HPDE6-E6E7 (cell line): ENCODE results near the gene SPSB1.

Experiments used
- DNase-seq: peaks from one replicate; pipeline ENCODE4 v3.0.0; 2011; ENCODE audit warnings: missing footprints; ENCODE audit errors: extremely low spot score

Gene SPSB1

DNA sequence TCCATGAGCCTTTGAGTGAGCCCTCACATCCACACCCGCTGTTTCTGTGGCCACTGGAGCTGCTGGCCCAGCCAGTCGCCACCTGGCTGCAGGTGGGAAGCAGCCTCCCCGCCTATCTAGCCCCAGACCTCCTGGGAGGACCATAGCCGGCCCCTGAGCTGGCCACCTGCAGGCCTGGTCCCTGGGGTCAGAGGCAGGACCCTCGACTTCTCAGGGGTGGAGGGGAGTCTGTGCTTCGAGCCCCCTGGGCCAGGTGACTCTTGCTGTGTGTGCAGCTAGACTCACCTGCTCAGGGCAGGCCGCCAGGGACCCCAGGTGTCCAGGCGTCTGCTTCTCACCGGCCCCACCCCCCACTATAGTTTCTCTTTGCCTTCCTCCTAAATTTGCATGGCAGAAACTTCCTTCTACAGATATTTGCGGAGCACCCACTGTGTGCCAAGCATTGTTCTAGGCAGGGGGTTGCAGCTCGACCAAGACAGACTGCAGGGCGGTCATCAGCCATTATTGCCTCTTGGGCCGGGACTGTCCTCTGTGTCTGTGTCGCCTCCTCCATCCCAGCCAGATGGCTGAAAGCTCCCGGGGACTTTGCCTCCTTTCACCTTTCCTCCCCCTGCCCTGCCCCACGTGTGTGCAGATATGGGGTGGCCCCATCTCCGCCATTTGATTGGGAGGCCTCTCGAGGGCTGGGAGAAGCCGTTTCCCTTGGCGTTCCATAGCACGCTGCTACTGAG lies 27.3 kb downstream of the SPSB1 start:
- DNase-seq, result no peak

- peak; percentile 16 for DNase-seq
Measured at GRCh38 chr1:9320520-9321479, 28.1 kb downstream of the SPSB1 start.

DNA sequence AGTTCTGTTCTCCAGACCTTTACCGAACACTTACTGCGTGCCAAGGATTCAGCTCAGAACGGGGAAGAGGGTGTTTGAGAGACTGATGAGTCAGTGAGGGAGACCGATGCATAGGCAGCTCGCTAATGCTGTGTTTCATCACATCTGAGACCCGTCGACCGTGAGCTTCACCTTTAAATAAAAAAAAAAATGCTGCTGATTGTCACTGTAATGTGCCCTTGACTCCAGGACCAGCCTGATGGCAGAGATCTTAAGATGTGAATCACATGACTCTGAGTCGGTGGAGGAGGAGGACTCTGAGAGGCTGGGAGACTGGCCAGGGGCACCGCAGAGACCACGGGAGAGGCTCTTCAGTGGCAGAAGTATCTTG lies 28.8 kb downstream of the SPSB1 start:
- peak; percentile 80 for DNase-seq

DNA sequence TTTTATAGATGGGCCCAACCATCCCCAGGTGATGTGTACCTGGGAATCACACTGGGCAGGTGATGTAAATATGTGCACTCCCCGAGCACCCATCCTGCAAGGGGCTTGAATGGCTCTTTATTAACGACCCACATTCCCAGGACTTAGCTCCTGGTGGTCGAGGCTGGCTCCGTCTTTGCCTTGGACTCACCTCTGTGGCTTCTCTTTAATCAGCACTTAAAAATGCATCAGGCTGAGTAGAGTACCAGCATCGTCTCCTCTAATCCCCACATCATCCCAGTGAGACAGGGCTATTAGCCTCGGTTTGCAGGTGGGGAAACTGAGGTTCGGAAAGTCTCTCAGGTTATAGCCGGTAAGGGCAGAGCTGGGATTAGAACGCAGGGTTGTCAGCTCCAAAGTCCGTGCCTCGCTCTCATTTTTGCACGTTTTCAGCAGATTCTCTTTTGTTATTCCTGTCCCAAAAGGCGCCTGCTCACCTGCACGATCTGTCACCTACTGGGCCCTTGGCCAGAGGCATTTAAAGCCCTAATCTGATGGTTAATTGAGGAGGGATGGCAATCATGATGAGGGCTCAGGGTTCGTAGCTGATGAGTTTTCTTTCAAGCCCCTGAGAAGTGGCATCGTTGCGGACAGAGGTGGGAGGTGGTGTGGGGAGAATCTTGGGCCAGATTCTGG lies 29.4 kb downstream of the SPSB1 start:
- DNase-seq, result no peak

DNA sequence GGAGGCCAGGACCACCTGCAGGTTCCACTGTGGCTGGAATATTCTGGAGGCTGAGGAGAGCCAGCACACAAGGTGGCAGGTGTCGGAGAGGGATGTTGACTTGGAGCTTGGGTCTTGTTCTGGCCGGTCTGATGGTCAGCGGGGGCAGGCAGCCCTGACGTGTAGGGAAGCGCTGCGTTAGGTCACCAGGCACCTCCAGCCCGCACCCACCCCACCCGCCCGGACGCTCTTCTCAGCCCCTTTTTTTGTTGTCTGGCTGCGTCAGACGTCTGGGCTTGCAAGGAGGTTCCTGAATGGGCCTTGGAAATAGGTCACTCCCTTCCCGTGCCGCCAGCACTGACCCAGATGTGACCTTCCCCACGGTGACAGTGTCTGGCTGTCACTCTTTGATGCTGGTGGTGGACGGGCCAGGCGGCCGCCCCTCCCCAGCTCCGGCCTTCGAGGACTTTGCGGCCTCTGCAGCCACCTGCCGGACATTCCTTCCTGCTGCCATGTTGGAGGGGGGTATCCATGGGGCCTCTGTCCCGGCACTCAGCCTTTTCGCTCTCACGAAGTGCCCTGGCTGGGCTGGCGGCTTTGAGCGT lies 30.1 kb downstream of the SPSB1 start:
- DNase-seq, result no peak

GRCh38 chr1:9324246-9325096 lies 31.8 kb downstream of the SPSB1 start:
- no peak for DNase-seq

GRCh38 chr1:9326596-9326995 lies 33.9 kb downstream of the SPSB1 start:
- DNase-seq, result no peak

DNA sequence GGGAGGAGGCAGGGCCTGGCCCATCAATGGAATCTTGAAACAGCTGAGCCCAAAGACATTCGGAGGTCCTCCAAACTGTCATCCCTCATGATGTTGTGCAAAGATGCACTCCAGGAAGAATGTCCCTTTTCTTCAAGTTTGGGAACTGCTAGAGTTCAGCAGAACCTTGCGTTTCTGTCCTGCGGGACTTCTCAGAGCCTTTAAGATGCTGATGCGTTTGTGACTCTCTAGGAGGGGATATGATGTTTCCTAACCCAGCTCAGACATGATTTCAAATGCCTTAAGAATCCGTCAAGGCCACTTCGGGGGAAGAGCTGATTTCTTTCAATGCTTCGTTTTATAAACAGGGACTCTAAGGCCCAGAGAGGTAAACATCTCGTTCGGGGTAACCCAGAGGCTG lies 35.5 kb downstream of the SPSB1 start:
- DNase-seq, result no peak

DNA sequence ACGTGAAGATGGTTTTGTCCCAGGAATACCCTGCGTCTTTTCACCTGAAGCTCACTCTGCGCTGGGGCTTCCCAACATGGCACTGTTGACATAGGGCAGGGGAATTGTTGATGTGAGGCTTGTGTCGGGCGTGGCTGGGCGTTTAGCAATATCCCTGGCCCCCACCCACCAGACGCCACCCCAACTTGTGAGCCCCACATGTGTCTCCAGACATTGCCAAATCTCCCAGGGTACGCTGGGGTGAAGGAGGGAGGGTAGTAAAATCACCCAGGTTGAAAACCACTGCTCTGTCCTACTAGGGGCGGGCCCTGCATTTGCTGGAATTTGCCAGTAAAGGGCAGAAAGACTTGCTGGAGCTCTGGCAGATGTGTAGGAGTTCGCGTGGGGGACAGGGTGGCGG lies 36.0 kb downstream of the SPSB1 start:
- DNase-seq, result no peak

DNA sequence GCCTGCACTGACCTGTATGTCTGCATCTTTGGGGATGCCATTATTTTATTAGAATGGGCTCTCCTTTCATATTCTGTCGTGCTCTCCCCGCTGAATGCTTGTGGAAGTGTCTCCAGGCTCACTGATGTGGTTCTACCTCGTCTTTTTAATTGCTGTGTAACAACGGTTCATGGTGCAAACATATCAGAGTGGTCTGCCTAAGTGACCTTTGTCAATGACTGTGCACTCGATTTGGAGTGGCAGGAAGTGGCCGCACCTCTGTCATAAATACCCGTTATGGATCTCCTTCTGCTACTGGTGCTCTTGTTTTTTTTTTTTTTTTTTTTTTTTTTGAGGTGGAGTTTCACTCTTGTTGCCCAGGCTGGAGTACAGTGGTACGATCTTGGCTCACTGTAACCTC lies 38.3 kb downstream of the SPSB1 start:
- DNase-seq, result no peak

- peak; percentile 48 for DNase-seq
Measured at GRCh38 chr1:9331558-9332346, 39.1 kb downstream of the SPSB1 start.

- no peak for DNase-seq
Measured at GRCh38 chr1:9332513-9333143, 39.9 kb downstream of the SPSB1 start.

DNA sequence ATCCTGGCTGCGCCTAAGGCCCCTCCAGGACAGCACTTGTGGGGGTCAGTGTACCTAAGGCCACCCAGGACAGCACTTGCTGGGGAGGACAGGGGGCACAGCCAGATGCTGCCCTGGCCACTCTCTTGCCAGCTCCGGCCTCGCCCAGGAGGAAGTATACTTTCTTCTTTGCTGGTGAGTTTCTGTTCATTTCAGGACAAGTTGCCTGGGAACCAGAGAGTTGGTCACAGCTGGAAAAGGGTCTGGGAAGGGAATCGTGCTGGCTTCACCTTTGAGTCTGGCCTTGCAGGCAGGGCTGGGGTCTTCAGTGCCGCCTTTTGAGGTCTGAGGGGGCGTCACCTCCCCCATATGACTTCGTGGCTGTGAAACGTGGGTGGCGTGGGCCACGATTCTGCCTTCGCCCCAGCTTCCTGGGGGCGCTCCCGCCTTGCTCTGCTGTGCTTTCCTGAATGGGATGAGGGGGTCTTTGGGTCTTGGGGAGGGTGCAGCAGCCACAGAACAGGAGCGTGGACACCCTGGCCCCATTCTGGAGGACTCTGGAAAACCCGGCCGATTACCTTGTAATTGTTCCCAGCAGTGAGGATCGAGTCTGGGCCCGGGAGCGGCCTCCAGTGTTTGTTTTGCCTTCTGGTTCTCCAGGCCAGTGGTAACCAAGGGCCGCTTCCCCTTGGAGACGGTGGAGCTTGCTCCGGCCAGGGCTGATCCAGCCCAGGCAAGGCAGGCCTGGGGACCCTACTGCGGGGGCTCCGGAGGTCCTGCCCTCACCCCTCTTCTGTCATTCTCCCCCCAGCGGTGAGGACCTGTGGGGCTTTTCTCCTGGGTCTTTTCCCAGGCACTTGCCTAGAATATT lies 45.9 kb downstream of the SPSB1 start:
- peak; percentile 56 for DNase-seq

- peak; percentile 87 for DNase-seq
Measured at GRCh38 chr1:9340172-9340854, 47.6 kb downstream of the SPSB1 start.

- DNase-seq, result no peak
Measured at GRCh38 chr1:9340864-9341263, 48.2 kb downstream of the SPSB1 start.

- no peak for DNase-seq
Measured at GRCh38 chr1:9341301-9341845, 48.7 kb downstream of the SPSB1 start.

DNA sequence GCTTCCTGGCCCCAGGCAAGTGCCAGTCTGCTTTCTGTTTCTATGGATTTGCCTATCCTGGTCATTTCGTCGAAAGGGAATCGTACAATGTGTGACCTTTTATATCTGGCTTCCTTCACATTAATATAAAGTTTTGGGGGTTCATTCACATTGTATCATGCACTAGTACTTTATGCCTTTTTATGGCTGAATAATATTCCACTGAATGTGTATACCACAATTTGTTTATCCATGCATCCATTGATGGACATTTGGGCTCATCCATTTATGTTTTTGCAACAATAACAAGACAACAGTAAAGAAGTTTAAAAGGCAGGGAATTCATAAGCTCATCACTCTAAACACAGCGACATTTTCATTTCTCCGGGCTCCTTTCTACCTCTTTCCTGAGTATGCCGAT lies 50.6 kb downstream of the SPSB1 start:
- DNase-seq, result no peak
